Loucy (cell line): ENCODE results near the gene CACNB3.

Experiments used
- EZH2phosphoT487 ChIP-seq: fragments of 200-600 bp; IDR thresholded peaks from 2 replicates; pipeline ENCODE4 v1.6.1; 2018; ENCODE audit warnings: antibody characterized with exemption, mild to moderate bottlenecking, moderate library complexity, borderline replicate concordance
- TF ChIP-seq, protein P1 (sequence below): fragments of 200-600 bp; sonication (generic); conservative IDR thresholded peaks from 2 replicates; pipeline ENCODE4 v1.5.1; 2014; ENCODE audit warnings: mild to moderate bottlenecking, antibody characterized with exemption, low read length

DNA sequence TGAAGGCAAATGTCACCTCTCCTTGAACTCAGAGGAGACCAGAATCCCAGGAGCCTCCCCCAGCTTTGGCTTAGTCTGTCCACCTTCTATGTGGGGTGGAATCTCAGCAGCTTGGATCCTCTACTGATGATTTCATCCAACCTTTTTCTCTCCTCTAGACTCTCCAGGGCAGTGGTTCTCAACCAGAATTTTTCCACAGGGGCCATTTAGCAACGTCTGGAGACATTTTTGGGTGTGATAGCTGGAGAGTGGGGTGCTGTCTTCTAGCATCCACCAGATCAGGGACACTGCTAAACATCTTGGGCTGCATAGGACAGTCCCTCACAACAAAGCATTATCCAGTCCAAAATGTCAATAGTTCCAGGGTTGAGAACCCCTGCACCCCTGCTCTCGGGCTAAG lies 38.1 kb downstream of the CACNB3 start:
- no peak for TF ChIP-seq EZH2phosphoT487
- TF ChIP-seq, protein P1, sequence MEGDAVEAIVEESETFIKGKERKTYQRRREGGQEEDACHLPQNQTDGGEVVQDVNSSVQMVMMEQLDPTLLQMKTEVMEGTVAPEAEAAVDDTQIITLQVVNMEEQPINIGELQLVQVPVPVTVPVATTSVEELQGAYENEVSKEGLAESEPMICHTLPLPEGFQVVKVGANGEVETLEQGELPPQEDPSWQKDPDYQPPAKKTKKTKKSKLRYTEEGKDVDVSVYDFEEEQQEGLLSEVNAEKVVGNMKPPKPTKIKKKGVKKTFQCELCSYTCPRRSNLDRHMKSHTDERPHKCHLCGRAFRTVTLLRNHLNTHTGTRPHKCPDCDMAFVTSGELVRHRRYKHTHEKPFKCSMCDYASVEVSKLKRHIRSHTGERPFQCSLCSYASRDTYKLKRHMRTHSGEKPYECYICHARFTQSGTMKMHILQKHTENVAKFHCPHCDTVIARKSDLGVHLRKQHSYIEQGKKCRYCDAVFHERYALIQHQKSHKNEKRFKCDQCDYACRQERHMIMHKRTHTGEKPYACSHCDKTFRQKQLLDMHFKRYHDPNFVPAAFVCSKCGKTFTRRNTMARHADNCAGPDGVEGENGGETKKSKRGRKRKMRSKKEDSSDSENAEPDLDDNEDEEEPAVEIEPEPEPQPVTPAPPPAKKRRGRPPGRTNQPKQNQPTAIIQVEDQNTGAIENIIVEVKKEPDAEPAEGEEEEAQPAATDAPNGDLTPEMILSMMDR = no peak
